BLaER1 (cell line): ENCODE measurements around the gene CMTM4.

Experiments
- H3K27ac ChIP-seq: shearing (Covaris generic); formaldehyde crosslinking; 2 replicates; pipeline ENCODE4 v1.8.1; 2022
- H3K27me3 ChIP-seq: shearing (Covaris generic); formaldehyde crosslinking; 2 replicates; pipeline ENCODE4 v1.8.1; 2022
- H3K36me3 ChIP-seq: shearing (Covaris generic); formaldehyde crosslinking; 2 replicates; pipeline ENCODE4 v1.8.1; 2022
- H3K4me1 ChIP-seq: shearing (Covaris generic); formaldehyde crosslinking; 2 replicates; pipeline ENCODE4 v1.8.1; 2022
- H3K4me2 ChIP-seq: shearing (Covaris generic); formaldehyde crosslinking; 2 replicates; pipeline ENCODE4 v1.8.1; 2022
- H3K4me3 ChIP-seq: shearing (Covaris generic); formaldehyde crosslinking; 2 replicates; pipeline ENCODE4 v1.8.1; 2022
- H3K9ac ChIP-seq: shearing (Covaris generic); formaldehyde crosslinking; 2 replicates; pipeline ENCODE4 v1.8.1; 2022
- H3K9me3 ChIP-seq: shearing (Covaris generic); formaldehyde crosslinking; 2 replicates; pipeline ENCODE4 v1.8.1; 2022
- H4K20me1 ChIP-seq: shearing (Covaris generic); formaldehyde crosslinking; 2 replicates; pipeline ENCODE4 v1.8.1; 2022
- Cebpa-rat ChIP-seq: shearing (Covaris generic); IDR thresholded peaks from 2 replicates; pipeline ENCODE4 v1.8.1; 2022

The CMTM4 gene

GRCh38 chr16:66706506-66706880 is 9.9 kb upstream of the CMTM4 start:
- no peaks in the 10 kb centered on the region for H4K20me1 ChIP-seq
- no peak overlapping the region for H3K27ac ChIP-seq
- no peaks in the 10 kb centered on the region for H3K27me3 ChIP-seq
- peaks cover 16% of the 10 kb centered on the region for H3K9me3 ChIP-seq
- no peak overlapping the region for H3K4me3 ChIP-seq
- no peak overlapping the region; the same call in 1 of the 2 replicates for H3K4me2 ChIP-seq
- peaks cover 43% of the 10 kb centered on the region for H3K4me1 ChIP-seq
- H3K9ac ChIP-seq, result no peak overlapping the region
- no peak for TF ChIP-seq Cebpa-rat
- no peaks in the 10 kb centered on the region for H3K36me3 ChIP-seq

DNA sequence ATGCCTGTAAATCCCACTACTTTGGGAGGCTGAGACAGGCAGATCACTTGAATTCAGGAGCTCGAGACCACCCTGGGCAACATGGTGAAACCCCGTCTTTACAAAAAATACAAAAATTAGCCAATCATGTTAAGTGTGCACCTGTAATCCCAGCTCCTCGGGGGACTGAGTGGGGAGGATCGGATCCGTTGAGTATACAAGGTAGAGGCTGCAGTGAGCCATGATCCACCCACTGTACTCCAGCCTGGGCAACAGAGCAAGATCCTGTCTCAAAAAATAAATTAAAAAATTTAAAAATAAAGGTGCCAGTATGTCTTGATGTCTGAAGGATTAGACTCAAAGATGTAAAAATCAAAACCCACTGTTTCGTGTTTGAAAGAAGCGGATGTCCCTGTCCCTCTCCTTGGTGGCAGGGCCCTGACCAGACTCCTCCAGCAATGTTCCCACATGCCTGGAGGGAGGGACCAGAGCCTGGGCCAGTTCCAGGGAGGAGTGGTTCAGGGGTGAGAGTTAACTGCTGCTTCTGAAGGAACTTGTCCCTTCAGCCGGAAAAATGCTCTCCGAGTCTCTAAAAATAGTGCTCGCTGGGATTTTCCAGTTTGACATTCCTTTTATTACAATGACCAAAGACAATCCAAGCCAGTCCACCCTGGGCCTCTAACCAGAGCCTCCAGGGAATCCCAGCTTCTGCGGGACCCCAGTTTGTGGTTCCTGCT is 9.4 kb upstream of the CMTM4 start:
- peaks cover 48% of the 10 kb centered on the region for H3K4me1 ChIP-seq
- no peak overlapping the region for H3K4me3 ChIP-seq
- no peak overlapping the region for H3K9ac ChIP-seq
- no peak overlapping the region; the same call in 1 of the 2 replicates for H3K4me2 ChIP-seq
- H4K20me1 ChIP-seq, result no peaks in the 10 kb centered on the region
- H3K27ac ChIP-seq, result no peak overlapping the region
- no peaks in the 10 kb centered on the region for H3K36me3 ChIP-seq
- H3K27me3 ChIP-seq, result no peaks in the 10 kb centered on the region
- no peak for TF ChIP-seq Cebpa-rat
- H3K9me3 ChIP-seq, result peaks cover 17% of the 10 kb centered on the region

GRCh38 chr16:66703406-66704215 is 7.1 kb upstream of the CMTM4 start:
- H3K9ac ChIP-seq, result no peak overlapping the region
- H3K36me3 ChIP-seq, result no peaks in the 10 kb centered on the region
- H3K9me3 ChIP-seq, result peaks cover 19% of the 10 kb centered on the region
- H3K27ac ChIP-seq, result no peak overlapping the region
- H3K4me2 ChIP-seq, result no peak overlapping the region; the same call in 1 of the 2 replicates
- peaks cover 63% of the 10 kb centered on the region for H3K4me1 ChIP-seq
- H3K4me3 ChIP-seq, result no peak overlapping the region
- H4K20me1 ChIP-seq, result no peaks in the 10 kb centered on the region
- no peak for TF ChIP-seq Cebpa-rat
- no peaks in the 10 kb centered on the region; the same call in 1 of the 2 replicates for H3K27me3 ChIP-seq

- Histone ChIP-seq H3K4me2 (peak overlapping the region; percentile 57), H3K9ac (no peak overlapping the region), H3K4me1 (peaks cover 56% of the 10 kb centered on the region), H3K4me3 (0 out of 2 replicates have a peak overlapping the region, but pooled peaks have one; percentile 6), H3K27ac (peak overlapping the region; percentile 55), H3K9me3 (peaks cover 19% of the 10 kb centered on the region), H3K36me3 (no peaks in the 10 kb centered on the region), H3K27me3 (peaks cover 10% of the 10 kb centered on the region; the same call in 1 of the 2 replicates), H4K20me1 (no peaks in the 10 kb centered on the region)
- TF ChIP-seq Cebpa-rat, result no peak
Measured at GRCh38 chr16:66701516-66701915, 5.0 kb upstream of the CMTM4 start.

- Histone ChIP-seq H4K20me1 (peaks cover 1% of the 10 kb centered on the region), H3K4me2 (peak overlapping the region; percentile 57), H3K9me3 (peaks cover 19% of the 10 kb centered on the region), H3K9ac (no peak overlapping the region), H3K27ac (peak overlapping the region; percentile 55), H3K4me1 (peaks cover 53% of the 10 kb centered on the region), H3K36me3 (no peaks in the 10 kb centered on the region), H3K27me3 (peaks cover 15% of the 10 kb centered on the region), H3K4me3 (0 out of 2 replicates have a peak overlapping the region, but pooled peaks have one; percentile 6)
- TF ChIP-seq Cebpa-rat, result no peak
Measured at GRCh38 chr16:66701026-66701425, 4.5 kb upstream of the CMTM4 start.

- peak overlapping the region; percentile 0; the same call in 1 of the 2 replicates for H3K4me2 ChIP-seq
- no peak overlapping the region for H3K4me3 ChIP-seq
- peaks cover 64% of the 10 kb centered on the region for H3K4me1 ChIP-seq
- H4K20me1 ChIP-seq, result peaks cover 12% of the 10 kb centered on the region
- H3K9ac ChIP-seq, result no peak overlapping the region
- peaks cover 27% of the 10 kb centered on the region for H3K27me3 ChIP-seq
- no peak for TF ChIP-seq Cebpa-rat
- H3K27ac ChIP-seq, result no peak overlapping the region
- no peaks in the 10 kb centered on the region for H3K36me3 ChIP-seq
- peaks cover 19% of the 10 kb centered on the region for H3K9me3 ChIP-seq
Measured at GRCh38 chr16:66699898-66700297, 3.4 kb upstream of the CMTM4 start.

DNA sequence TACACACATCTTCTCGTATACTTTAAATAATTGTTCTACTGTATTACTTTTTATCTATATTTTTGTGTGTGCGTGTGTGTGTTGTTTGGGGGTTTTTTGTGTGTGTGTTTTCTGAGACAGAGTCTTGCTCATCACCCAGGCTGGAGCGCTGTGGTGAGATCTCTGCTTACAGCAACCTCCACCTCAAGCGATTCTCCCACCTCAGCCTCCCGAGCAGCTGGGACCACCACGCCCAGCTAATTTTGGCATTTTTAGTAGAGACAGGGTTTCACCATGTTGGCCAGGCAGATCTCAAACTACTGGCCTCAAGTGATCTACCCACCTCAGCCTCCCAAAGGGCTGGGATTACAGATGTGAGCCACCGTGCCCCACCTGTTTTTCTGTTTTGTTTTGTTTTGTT is 1.5 kb upstream of the CMTM4 start:
- Histone ChIP-seq H3K9me3 (peaks cover 19% of the 10 kb centered on the region), H3K4me2 (peak overlapping the region; percentile 2; the same call in 1 of the 2 replicates), H3K4me1 (peaks cover 57% of the 10 kb centered on the region), H3K4me3 (no peak overlapping the region), H3K27me3 (peaks cover 30% of the 10 kb centered on the region), H3K36me3 (no peaks in the 10 kb centered on the region), H3K27ac (no peak overlapping the region), H4K20me1 (peaks cover 31% of the 10 kb centered on the region), H3K9ac (no peak overlapping the region)
- no peak for TF ChIP-seq Cebpa-rat

GRCh38 chr16:66695935-66696668 is 441 bp downstream of the CMTM4 start:
- Histone ChIP-seq H3K4me1 (peaks cover 37% of the 10 kb centered on the region), H3K27me3 (peaks cover 30% of the 10 kb centered on the region), H4K20me1 (peaks cover 40% of the 10 kb centered on the region), H3K9ac (peak overlapping the region; percentile 74), H3K36me3 (no peaks in the 10 kb centered on the region), H3K27ac (peak overlapping the region; percentile 62), H3K9me3 (peaks cover 3% of the 10 kb centered on the region), H3K4me2 (peak overlapping the region; percentile 100), H3K4me3 (peak overlapping the region; percentile 75)
- TF ChIP-seq Cebpa-rat, result no peak

DNA sequence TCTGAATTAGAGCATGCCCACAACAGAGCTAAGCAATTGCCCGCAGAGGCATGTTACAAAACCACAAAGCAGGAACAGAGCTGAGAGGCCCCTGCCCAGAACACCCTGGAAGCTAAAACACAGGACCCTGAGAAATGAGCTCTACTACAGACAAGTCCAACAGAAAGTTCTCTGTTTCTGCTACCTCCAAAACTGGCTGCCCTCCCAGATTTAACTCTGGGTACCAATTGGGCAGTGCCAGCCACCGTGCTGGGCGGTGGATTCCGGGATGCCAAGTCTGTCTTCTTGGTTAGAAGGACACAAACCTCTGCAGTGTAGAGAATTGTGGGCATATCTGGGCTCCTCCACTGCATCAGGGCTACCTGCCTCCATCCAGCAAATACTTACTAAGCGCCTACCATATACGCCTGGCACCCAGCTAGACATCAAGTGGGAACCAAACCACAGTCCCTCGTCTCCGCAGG is 1.0 kb downstream of the CMTM4 start:
- H3K9me3 ChIP-seq, result no peaks in the 10 kb centered on the region; the same call in 1 of the 2 replicates
- peaks cover 40% of the 10 kb centered on the region for H4K20me1 ChIP-seq
- H3K4me3 ChIP-seq, result peak overlapping the region; percentile 75
- peak overlapping the region; percentile 74 for H3K9ac ChIP-seq
- no peak overlapping the region for H3K27ac ChIP-seq
- no peaks in the 10 kb centered on the region for H3K36me3 ChIP-seq
- H3K4me1 ChIP-seq, result peaks cover 32% of the 10 kb centered on the region
- no peak for TF ChIP-seq Cebpa-rat
- peak overlapping the region; percentile 100 for H3K4me2 ChIP-seq
- peaks cover 30% of the 10 kb centered on the region for H3K27me3 ChIP-seq
